Endothelial cell of umbilical vein (primary cell): ENCODE results near the gene COL20A1. TPM values are rescaled to one million over a fixed set of nuclear protein-coding genes. Genes with fewer than 3 reads are reported as not detected.

ENCODE experiments used
- BruUV-seq: library from RNA; stranded (reverse); fragments of 400-500 nt; replicated peaks from 2 replicates; lab custom pipeline; 2021; lab: Mats Ljungman, UMichigan
- CTCF ChIA-PET: fragments of 300-600, 350-600 bp; sonication (Branson Sonifier 250); formaldehyde crosslinking; loops from one replicate; lab custom pipeline; 2021; ENCODE audit warnings: antibody characterized with exemption, inconsistent platforms; lab: Charles Lee
- POLR2A ChIA-PET: fragments of 300-600, 350-600 bp; sonication (Branson Sonifier 250); formaldehyde crosslinking; loops from one replicate; lab custom pipeline; 2021; ENCODE audit warnings: antibody characterized with exemption, inconsistent platforms; lab: Charles Lee
- DNase-seq: peaks from one replicate; pipeline ENCODE4 v3.0.0-alpha.2; 2011; ENCODE audit warnings: low read depth, low spot score
- FAIRE-seq: peaks from 2 replicates; lab custom pipeline; 2011; peaks lifted over from hg19 to GRCh38; lab: Jason Lieb, UNC
- H2AFZ ChIP-seq: 2 replicates; pipeline ENCODE4 v1.6.0; 2012; ENCODE audit warnings: low read depth, low read length, control low read depth, inconsistent platforms
- H3K27ac ChIP-seq: 2 replicates; pipeline ENCODE4 v1.5.1; 2011; ENCODE audit warnings: low read depth, mild to moderate bottlenecking, control low read depth, low read length, moderate library complexity; ENCODE audit not compliant: insufficient read depth
- H3K27me3 ChIP-seq, 2 experiments: 2 replicates each; pipeline versions ENCODE4 v1.6.0 to v1.6.1; 2011; ENCODE audit warnings: low read length in 2 of 2, mixed read lengths in 1 of 2; ENCODE audit not compliant: control insufficient read depth in 2 of 2, insufficient read depth in 2 of 2
- H3K36me3 ChIP-seq, 2 experiments: 2 replicates in 1 of 2; 3 replicates in 1 of 2; pipeline ENCODE4 v1.5.1; 2011; ENCODE audit warnings: low read length in 2 of 2, mild to moderate bottlenecking in 1 of 2, moderate library complexity in 1 of 2; ENCODE audit not compliant: control insufficient read depth in 2 of 2, insufficient read depth in 2 of 2; ENCODE audit errors: extremely low read depth in 1 of 2
- H3K4me1 ChIP-seq: 3 replicates; pipeline ENCODE4 v1.5.1; 2011; ENCODE audit warnings: mild to moderate bottlenecking, low read length; ENCODE audit not compliant: control insufficient read depth, insufficient read depth; ENCODE audit errors: extremely low read depth
- H3K4me2 ChIP-seq: 2 replicates; pipeline ENCODE4 v1.6.1; 2011; ENCODE audit warnings: low read length, control low read depth, mixed read lengths; ENCODE audit not compliant: insufficient read depth
- H3K4me3 ChIP-seq, 3 experiments: fragments of 200-600 bp in 1 of 3; sonication (generic), shearing (Covaris generic) in 1 of 3; replicated peaks in 1 of 3; 2 replicates each; pipeline ENCODE4 v1.5.1; 2011 to 2016; ENCODE audit warnings: control low read depth in 3 of 3, low read length in 3 of 3, mild to moderate bottlenecking in 2 of 3, inconsistent platforms in 1 of 3, low read depth in 1 of 3, moderate library complexity in 1 of 3; ENCODE audit not compliant: insufficient read depth in 1 of 3
- H3K79me2 ChIP-seq: 2 replicates; pipeline ENCODE4 v1.6.0; 2012; ENCODE audit warnings: low read length, inconsistent platforms; ENCODE audit not compliant: control insufficient read depth, insufficient read depth
- H3K9ac ChIP-seq: replicated peaks from 2 replicates; pipeline ENCODE3; 2011; ENCODE audit warnings: low read length, control low read depth; ENCODE audit not compliant: insufficient read depth; ENCODE audit errors: extremely low read depth
- H3K9me1 ChIP-seq: replicated peaks from 3 replicates; pipeline ENCODE4 v1.6.0; 2011; ENCODE audit warnings: mild to moderate bottlenecking, low read length; ENCODE audit not compliant: control insufficient read depth, insufficient read depth; ENCODE audit errors: extremely low read depth
- H3K9me3 ChIP-seq: replicated peaks from 2 replicates; pipeline ENCODE4 v1.5.1; 2012; ENCODE audit warnings: low read length, inconsistent platforms; ENCODE audit not compliant: control insufficient read depth, insufficient read depth
- H4K20me1 ChIP-seq: replicated peaks from 2 replicates; pipeline ENCODE3; 2011; ENCODE audit warnings: mild to moderate bottlenecking, low read length; ENCODE audit not compliant: control insufficient read depth, insufficient read depth; ENCODE audit errors: extremely low read depth
- EZH2 ChIP-seq: IDR thresholded peaks from 2 replicates; pipeline ENCODE4 v1.6.1; 2012; ENCODE audit warnings: borderline replicate concordance, low read depth, mild to moderate bottlenecking, moderate library complexity, low read length, inconsistent platforms; ENCODE audit not compliant: severe bottlenecking
- dilution Hi-C: fragments of 300-500 bp; cut with MboI; formaldehyde crosslinking; loops from one replicate; pipeline ENCODE4 v1.15.0; 2019; ENCODE audit warnings: low sequenced_read_pairs; ENCODE audit not compliant: extremely low pct_ligation_motif_present
- intact Hi-C: fragments of 100-400 bp; cut with micrococcal nuclease; formaldehyde crosslinking; loops from one replicate; pipeline ENCODE4 v1.10.0; 2022
- polyA plus RNA-seq, 4 experiments: library from polyadenylated mRNA; depleted of rRNA in 3 of 4; stranded (reverse) in 3 of 4; unstranded in 1 of 4; fragments of >200 nt; gene quantifications; 2 replicates each; pipeline versions ENCODE4 v1.2.1 to v1.2.3, GENCODE V29; 2011 to 2012; ENCODE audit warnings: missing spikeins in 1 of 4
- total RNA-seq: library from RNA; stranded (reverse); gene quantifications from 2 replicates; pipeline ENCODE4 v1.2.3, GENCODE V29; 2021
- TF ChIP-seq, protein P1 (sequence below), 2 donors: IDR thresholded peaks; 1 replicate in 1 of 2; 2 replicates in 1 of 2; pipeline ENCODE4 v1.5.1; 2011; ENCODE audit warnings: low read length in 2 of 2, mild to moderate bottlenecking in 2 of 2, moderate library complexity in 2 of 2, control low read depth in 1 of 2, inconsistent platforms in 1 of 2, low read depth in 1 of 2; ENCODE audit not compliant: insufficient read depth in 1 of 2; ENCODE audit errors: extremely low read depth in 1 of 2
- TF ChIP-seq, protein P2 (sequence below): IDR thresholded peaks from 2 replicates; pipeline ENCODE4 v1.6.1; 2011; ENCODE audit not compliant: insufficient read depth, insufficient read length

Gene COL20A1
- total and polyA plus RNA-seq, 2 donors (not counting 3 experiments of a cell fraction or from before 2014, with no cell fraction given), result not detected

DNA sequence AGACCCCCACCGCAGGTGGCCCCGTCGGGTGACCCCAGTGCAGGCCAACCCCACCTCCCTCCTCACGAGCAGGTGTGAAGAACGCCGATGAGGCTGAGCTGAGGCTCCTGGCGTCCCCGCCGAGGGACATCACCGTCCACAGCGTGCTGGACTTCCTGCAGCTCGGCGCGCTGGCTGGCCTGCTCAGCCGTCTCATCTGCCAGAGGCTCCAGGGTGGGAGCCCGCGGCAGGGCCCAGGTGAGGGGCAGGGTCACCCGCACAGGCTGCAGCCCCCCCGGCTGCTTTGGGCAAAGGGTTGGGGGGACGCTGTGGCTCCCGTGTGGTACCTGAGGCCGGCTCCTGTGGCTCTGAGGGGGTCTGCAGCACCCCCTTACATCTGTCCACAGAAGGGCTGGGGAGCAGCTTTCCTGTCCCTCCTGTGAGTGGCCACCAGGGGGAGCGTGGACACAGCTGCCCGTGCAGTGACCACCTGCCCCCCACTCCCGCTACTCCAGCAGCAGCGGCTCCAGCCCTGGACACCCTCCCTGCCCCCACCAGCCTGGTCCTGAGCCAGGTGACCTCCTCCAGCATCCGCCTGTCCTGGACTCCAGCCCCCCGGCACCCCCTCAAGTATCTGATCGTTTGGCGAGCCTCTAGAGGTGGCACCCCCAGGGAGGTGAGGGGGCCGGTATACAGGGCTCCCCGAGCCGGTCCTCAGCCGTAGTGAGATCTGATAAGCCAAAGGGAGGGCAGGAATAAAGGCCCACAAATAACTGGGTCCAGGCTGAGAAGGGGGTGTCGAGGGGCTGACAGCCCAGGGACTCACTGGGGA lies 16.5 kb downstream of the COL20A1 start:
- no peaks in the 10 kb centered on the region for H4K20me1 ChIP-seq
- POLR2A ChIA-PET, result no interaction called here

More for the DNA sequence above, 16.5 kb downstream of the COL20A1 start:
- Histone ChIP-seq H3K4me3 (no peak overlapping the region), H3K36me3 (no peaks in the 10 kb centered on the region), H3K4me1 (no peaks in the 10 kb centered on the region), H3K79me2 (no peaks in the 10 kb centered on the region), H3K9me3 (no peaks in the 10 kb centered on the region), H3K27me3 (no peaks in the 10 kb centered on the region), H3K27ac (no peak overlapping the region), H3K9ac (no peak overlapping the region), H2AFZ (no peak overlapping the region), H3K4me2 (no peak overlapping the region), H3K9me1 (no peaks in the 10 kb centered on the region)
- TF ChIP-seq EZH2, result no peak
- TF ChIP-seq, protein P1, sequence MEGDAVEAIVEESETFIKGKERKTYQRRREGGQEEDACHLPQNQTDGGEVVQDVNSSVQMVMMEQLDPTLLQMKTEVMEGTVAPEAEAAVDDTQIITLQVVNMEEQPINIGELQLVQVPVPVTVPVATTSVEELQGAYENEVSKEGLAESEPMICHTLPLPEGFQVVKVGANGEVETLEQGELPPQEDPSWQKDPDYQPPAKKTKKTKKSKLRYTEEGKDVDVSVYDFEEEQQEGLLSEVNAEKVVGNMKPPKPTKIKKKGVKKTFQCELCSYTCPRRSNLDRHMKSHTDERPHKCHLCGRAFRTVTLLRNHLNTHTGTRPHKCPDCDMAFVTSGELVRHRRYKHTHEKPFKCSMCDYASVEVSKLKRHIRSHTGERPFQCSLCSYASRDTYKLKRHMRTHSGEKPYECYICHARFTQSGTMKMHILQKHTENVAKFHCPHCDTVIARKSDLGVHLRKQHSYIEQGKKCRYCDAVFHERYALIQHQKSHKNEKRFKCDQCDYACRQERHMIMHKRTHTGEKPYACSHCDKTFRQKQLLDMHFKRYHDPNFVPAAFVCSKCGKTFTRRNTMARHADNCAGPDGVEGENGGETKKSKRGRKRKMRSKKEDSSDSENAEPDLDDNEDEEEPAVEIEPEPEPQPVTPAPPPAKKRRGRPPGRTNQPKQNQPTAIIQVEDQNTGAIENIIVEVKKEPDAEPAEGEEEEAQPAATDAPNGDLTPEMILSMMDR (IDR thresholded peaks at IDR 0.05; ENCODE audit: extremely low read depth in 1 of 2, insufficient read depth in 1 of 2, low read depth in 1 of 2, low read length in 2 of 2), result peak; percentile 69 to 93
- TF ChIP-seq, protein P2, sequence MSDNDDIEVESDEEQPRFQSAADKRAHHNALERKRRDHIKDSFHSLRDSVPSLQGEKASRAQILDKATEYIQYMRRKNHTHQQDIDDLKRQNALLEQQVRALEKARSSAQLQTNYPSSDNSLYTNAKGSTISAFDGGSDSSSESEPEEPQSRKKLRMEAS, result no peak
- DNase-seq, result peak; percentile 19
- intact Hi-C loops, result loop anchor here (1.0 kb wide), 1 partner anchor 72 kb away; no protein-coding TSS in a partner anchor
- FAIRE-seq, result no peak
- dilution Hi-C loops, result no loop called here
- CTCF ChIA-PET, result interaction anchor here (0.6 to 5.1 kb wide), 36 partner anchors 9 to 812 kb away, joined by 3 to 267 read pairs (median 4); partner anchors contain the start of genes CHRNA4 and PPDPF
- BruUV-seq, result no TSS peak
